ENCODE results near the gene NFIB.

Gene NFIB

GRCh38 chr9:14288433-14288832 lies 25.5 kb downstream of the NFIB start:
- no peak overlapping the region for H3K4me3 ChIP-seq (ENCODE audit: low read depth, low read length)
- no peak for TF ChIP-seq CTCF (IDR thresholded peaks at IDR 0.05; ENCODE audit: borderline replicate concordance, insufficient read depth, low read depth, low read length)

GRCh38 chr9:14286121-14286520 lies 27.8 kb downstream of the NFIB start:
- no peak for TF ChIP-seq CTCF (IDR thresholded peaks at IDR 0.05; ENCODE audit: borderline replicate concordance, insufficient read depth, low read depth, low read length)
- no peak overlapping the region for H3K4me3 ChIP-seq (ENCODE audit: low read depth, low read length)

GRCh38 chr9:14283276-14283675 lies 30.7 kb downstream of the NFIB start:
- H3K4me3 ChIP-seq (ENCODE audit: low read depth, low read length): no peak overlapping the region
- no peak for TF ChIP-seq CTCF (IDR thresholded peaks at IDR 0.05; ENCODE audit: borderline replicate concordance, insufficient read depth, low read depth, low read length)

GRCh38 chr9:14281876-14282275 lies 32.1 kb downstream of the NFIB start:
- TF ChIP-seq CTCF (IDR thresholded peaks at IDR 0.05; ENCODE audit: borderline replicate concordance, insufficient read depth, low read depth, low read length): no peak
- H3K4me3 ChIP-seq (ENCODE audit: low read depth, low read length): no peak overlapping the region

- TF ChIP-seq CTCF (IDR thresholded peaks at IDR 0.05; ENCODE audit: borderline replicate concordance, insufficient read depth, low read depth, low read length): no peak
- no peak overlapping the region for H3K4me3 ChIP-seq (ENCODE audit: low read depth, low read length)
These were observed 32.7 kb downstream of the NFIB start for GRCh38 chr9:14281136-14281795.

- H3K4me3 ChIP-seq (ENCODE audit: low read depth, low read length): no peak overlapping the region
- no peak for TF ChIP-seq CTCF (IDR thresholded peaks at IDR 0.05; ENCODE audit: borderline replicate concordance, insufficient read depth, low read depth, low read length)
These were observed 34.3 kb downstream of the NFIB start for GRCh38 chr9:14279671-14280070.

- TF ChIP-seq CTCF (IDR thresholded peaks at IDR 0.05; ENCODE audit: borderline replicate concordance, insufficient read depth, low read depth, low read length): no peak
- no peak overlapping the region for H3K4me3 ChIP-seq (ENCODE audit: low read depth, low read length)
These were observed 35.6 kb downstream of the NFIB start for GRCh38 chr9:14278291-14278721.
